GM08714 (cell line): ENCODE measurements around the gene CIITA.

Experiments used
- H3K4me3 ChIP-seq: fragments of 200-500 bp; sonication (Bioruptor generic); 2 replicates; pipeline ENCODE4 v1.5.1; 2014; ENCODE audit warnings: mild to moderate bottlenecking, low read length, inconsistent platforms
- ZNF274 ChIP-seq: IDR thresholded peaks from 2 replicates; pipeline ENCODE4 v1.6.1; 2012; ENCODE audit warnings: mild to moderate bottlenecking, low read depth, low read length

Gene CIITA

GRCh38 chr16:10929853-10930754 is 53.1 kb downstream of the CIITA start:
- H3K4me3 ChIP-seq, result no peak overlapping the region
- TF ChIP-seq ZNF274, result no peak

GRCh38 chr16:10930755-10931093 is 53.7 kb downstream of the CIITA start:
- no peak overlapping the region for H3K4me3 ChIP-seq
- TF ChIP-seq ZNF274, result no peak

- TF ChIP-seq ZNF274, result no peak
- H3K4me3 ChIP-seq, result no peak overlapping the region
These were observed 54.1 kb downstream of the CIITA start for GRCh38 chr16:10931134-10931533.

GRCh38 chr16:10931977-10932632 is 55.1 kb downstream of the CIITA start:
- H3K4me3 ChIP-seq, result no peak overlapping the region
- no peak for TF ChIP-seq ZNF274

- H3K4me3 ChIP-seq, result no peak overlapping the region
- no peak for TF ChIP-seq ZNF274
These were observed 56.1 kb downstream of the CIITA start for GRCh38 chr16:10932959-10933710.

- no peak for TF ChIP-seq ZNF274
- H3K4me3 ChIP-seq, result no peak overlapping the region
These were observed 56.9 kb downstream of the CIITA start for GRCh38 chr16:10933865-10934264.

GRCh38 chr16:10934325-10935107 is 57.5 kb downstream of the CIITA start:
- H3K4me3 ChIP-seq, result no peak overlapping the region
- TF ChIP-seq ZNF274, result no peak

- TF ChIP-seq ZNF274, result no peak
These were observed 58.4 kb downstream of the CIITA start for GRCh38 chr16:10935226-10935915.

GRCh38 chr16:10936272-10936984 is 59.4 kb downstream of the CIITA start:
- TF ChIP-seq ZNF274, result no peak
- no peak overlapping the region for H3K4me3 ChIP-seq

More at GRCh38 chr16:10935226-10935915, 58.4 kb downstream of the CIITA start:
- no peak overlapping the region for H3K4me3 ChIP-seq

- TF ChIP-seq ZNF274, result no peak
- peak overlapping the region; percentile 4; the same call in 1 of the 2 replicates for H3K4me3 ChIP-seq
These were observed 60.3 kb downstream of the CIITA start for GRCh38 chr16:10937068-10937859.

- no peak for TF ChIP-seq ZNF274
- peak overlapping the region; percentile 73; the same call in 1 of the 2 replicates for H3K4me3 ChIP-seq
These were observed 61.3 kb downstream of the CIITA start for GRCh38 chr16:10938321-10938720.

GRCh38 chr16:10938796-10939648 is 62.0 kb downstream of the CIITA start:
- no peak for TF ChIP-seq ZNF274
- peak overlapping the region; percentile 73; the same call in 1 of the 2 replicates for H3K4me3 ChIP-seq
